Rectal smooth muscle tissue (tissue), 1 donor: ENCODE results near the gene RUNX2.

Experiments
- H3K27ac ChIP-seq: one replicate; pipeline ENCODE4 v1.7.0; 2013; ENCODE audit warnings: low read depth, low read length, inconsistent platforms
- H3K27me3 ChIP-seq: one replicate; pipeline ENCODE4 v1.7.0; 2013; ENCODE audit warnings: low read length; ENCODE audit not compliant: control insufficient read depth, insufficient read depth
- H3K36me3 ChIP-seq: one replicate; pipeline ENCODE4 v1.7.0; 2013; ENCODE audit warnings: low read length; ENCODE audit not compliant: control insufficient read depth, insufficient read depth
- H3K4me1 ChIP-seq: one replicate; pipeline ENCODE4 v1.7.0; 2013; ENCODE audit warnings: low read length; ENCODE audit not compliant: control insufficient read depth, insufficient read depth
- H3K4me3 ChIP-seq: one replicate; pipeline ENCODE4 v1.7.0; 2013; ENCODE audit warnings: low read length
- H3K9ac ChIP-seq: one replicate; pipeline ENCODE4 v1.7.0; 2013; ENCODE audit warnings: low read length

RUNX2 gene

DNA sequence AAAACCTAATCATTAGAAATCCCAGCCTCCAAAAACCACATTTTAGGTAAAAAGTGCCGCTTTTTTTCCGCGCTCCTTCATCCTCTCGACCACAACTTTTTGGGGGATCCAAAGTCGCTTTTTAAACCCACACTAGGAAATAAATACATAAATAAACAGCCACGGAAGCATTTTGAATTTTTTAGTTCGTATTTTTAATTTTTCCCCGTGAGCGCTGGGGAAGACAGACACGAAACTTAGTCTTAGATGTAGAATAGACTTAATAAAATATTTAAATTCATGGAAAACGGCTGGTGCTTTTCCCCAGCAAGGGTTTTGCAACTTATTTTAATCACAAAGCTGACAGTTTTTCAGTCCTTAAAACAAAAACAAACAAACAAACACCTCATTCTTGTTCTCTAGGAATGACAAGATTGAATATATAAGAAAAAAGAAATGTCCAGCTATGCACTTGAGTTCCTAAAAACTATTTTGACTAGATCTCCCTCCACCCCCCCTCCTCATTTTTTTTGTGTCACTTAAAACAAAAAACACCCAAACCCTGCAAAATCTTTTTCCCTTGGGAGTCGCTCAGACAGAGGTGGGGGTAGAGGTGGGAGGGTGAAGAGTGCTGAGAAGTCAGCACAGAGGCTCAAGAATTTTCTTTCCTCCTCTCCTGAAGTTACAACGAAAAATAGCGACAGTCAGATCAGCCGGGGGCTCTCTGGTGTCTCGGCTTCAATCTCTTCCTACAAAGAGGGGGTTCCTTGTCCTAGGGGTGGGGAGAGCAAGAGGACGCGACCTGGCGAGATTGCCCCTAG lies 93.0 kb downstream of the RUNX2 start:
- Histone ChIP-seq H3K27me3 (peaks cover 16% of the 10 kb centered on the region), H3K4me3 (peak overlapping the region; percentile 87), H3K27ac (no peak overlapping the region), H3K36me3 (no peaks in the 10 kb centered on the region), H3K4me1 (no peaks in the 10 kb centered on the region), H3K9ac (no peak overlapping the region)

- Histone ChIP-seq H3K27me3 (peaks cover 16% of the 10 kb centered on the region), H3K36me3 (no peaks in the 10 kb centered on the region), H3K27ac (peak overlapping the region; percentile 43)
These were observed 93.8 kb downstream of the RUNX2 start for GRCh38 chr6:45421709-45422502.

DNA sequence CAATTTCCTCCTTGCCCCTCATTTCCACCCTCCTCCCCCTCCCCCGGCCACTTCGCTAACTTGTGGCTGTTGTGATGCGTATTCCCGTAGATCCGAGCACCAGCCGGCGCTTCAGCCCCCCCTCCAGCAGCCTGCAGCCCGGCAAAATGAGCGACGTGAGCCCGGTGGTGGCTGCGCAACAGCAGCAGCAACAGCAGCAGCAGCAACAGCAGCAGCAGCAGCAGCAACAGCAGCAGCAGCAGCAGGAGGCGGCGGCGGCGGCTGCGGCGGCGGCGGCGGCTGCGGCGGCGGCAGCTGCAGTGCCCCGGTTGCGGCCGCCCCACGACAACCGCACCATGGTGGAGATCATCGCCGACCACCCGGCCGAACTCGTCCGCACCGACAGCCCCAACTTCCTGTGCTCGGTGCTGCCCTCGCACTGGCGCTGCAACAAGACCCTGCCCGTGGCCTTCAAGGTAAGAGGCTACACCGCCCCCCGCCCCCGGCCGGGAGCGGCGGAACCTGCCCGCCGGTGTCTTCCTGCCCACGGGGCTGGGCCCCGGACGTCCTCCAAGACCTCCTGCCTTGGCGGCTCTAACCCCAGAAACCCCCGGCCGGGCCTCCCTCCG lies 94.5 kb downstream of the RUNX2 start:
- H3K27ac ChIP-seq, result peak overlapping the region; percentile 43
- H3K27me3 ChIP-seq, result peaks cover 16% of the 10 kb centered on the region
- H3K4me3 ChIP-seq, result peak overlapping the region; percentile 87
- H3K36me3 ChIP-seq, result no peaks in the 10 kb centered on the region
- no peaks in the 10 kb centered on the region for H3K4me1 ChIP-seq
- peak overlapping the region; percentile 93 for H3K9ac ChIP-seq

More at GRCh38 chr6:45421709-45422502, 93.8 kb downstream of the RUNX2 start:
- H3K4me1 ChIP-seq, result no peaks in the 10 kb centered on the region
- H3K4me3 ChIP-seq, result peak overlapping the region; percentile 87
- H3K9ac ChIP-seq, result no peak overlapping the region

DNA sequence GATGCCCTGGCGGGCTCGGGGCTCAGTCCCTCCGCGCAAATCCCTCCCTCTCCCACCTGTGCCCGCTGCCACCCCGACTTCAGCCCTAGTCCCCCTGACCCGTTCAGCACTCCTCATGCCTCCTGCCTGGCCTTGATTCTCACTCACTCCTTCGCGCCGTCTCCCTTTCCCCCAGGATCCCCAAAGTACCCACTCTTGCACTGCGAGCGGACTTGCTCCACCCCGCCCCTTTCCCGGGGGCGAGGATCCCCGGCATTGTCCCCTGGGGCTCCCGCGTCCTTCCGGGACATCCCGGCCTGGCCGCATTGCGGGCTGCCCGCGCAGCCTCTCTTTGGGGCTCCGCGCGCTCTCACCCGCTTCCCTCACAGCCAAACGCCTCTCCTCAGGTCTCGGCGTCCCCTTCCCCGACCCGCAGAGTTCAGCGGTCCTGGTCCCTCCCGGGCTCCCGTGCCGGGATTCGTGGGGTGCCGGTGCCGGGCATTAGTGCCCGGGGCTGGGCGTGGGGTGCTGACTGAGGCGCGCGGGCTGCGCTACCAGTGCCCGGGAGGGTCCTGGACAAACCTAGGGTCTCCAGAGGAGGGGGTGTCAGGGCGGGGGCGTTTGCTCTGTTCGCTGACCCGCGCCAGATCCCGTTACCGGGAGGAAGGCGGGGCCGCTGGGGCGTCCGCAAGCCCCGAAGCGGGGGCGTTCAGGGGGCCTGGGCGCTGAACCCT lies 95.1 kb downstream of the RUNX2 start:
- no peaks in the 10 kb centered on the region for H3K4me1 ChIP-seq
- H3K27ac ChIP-seq, result peak overlapping the region; percentile 43
- peak overlapping the region; percentile 87 for H3K4me3 ChIP-seq
- H3K27me3 ChIP-seq, result peaks cover 16% of the 10 kb centered on the region
- H3K36me3 ChIP-seq, result no peaks in the 10 kb centered on the region
- peak overlapping the region; percentile 93 for H3K9ac ChIP-seq

- H3K9ac ChIP-seq, result no peak overlapping the region
- peak overlapping the region; percentile 87 for H3K4me3 ChIP-seq
- no peaks in the 10 kb centered on the region for H3K36me3 ChIP-seq
- peak overlapping the region; percentile 43 for H3K27ac ChIP-seq
- no peaks in the 10 kb centered on the region for H3K4me1 ChIP-seq
- peaks cover 16% of the 10 kb centered on the region for H3K27me3 ChIP-seq
These were observed 95.8 kb downstream of the RUNX2 start for GRCh38 chr6:45423824-45424450.

- H3K36me3 ChIP-seq, result no peaks in the 10 kb centered on the region
- H3K27ac ChIP-seq, result no peak overlapping the region
- H3K4me3 ChIP-seq, result peak overlapping the region; percentile 87
- H3K4me1 ChIP-seq, result no peaks in the 10 kb centered on the region
- peaks cover 16% of the 10 kb centered on the region for H3K27me3 ChIP-seq
- no peak overlapping the region for H3K9ac ChIP-seq
These were observed 96.3 kb downstream of the RUNX2 start for GRCh38 chr6:45424451-45424861.

DNA sequence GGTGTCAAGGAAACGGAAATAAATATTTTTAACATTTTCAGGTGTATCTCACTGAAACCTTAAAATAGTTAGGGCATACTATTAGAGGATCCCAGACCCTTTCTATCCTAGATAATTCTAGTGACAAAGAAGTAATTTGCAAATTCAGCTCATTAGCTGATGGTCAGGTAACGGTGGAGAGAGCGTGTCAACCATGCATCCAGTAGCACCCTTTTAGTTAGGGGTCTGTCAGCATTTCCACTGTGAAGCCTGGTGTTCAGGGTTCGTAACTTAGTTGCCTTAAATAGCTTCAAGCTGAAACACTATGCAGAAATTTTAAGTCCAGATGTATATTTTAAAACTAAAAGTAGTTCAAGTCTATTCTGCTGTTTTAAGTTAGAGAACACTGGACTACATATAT lies 98.1 kb downstream of the RUNX2 start:
- Histone ChIP-seq H3K27ac (no peak overlapping the region), H3K4me3 (no peak overlapping the region), H3K27me3 (peaks cover 10% of the 10 kb centered on the region), H3K9ac (no peak overlapping the region), H3K4me1 (no peaks in the 10 kb centered on the region), H3K36me3 (no peaks in the 10 kb centered on the region)

- Histone ChIP-seq H3K36me3 (no peaks in the 10 kb centered on the region), H3K27me3 (peaks cover 10% of the 10 kb centered on the region), H3K27ac (no peak overlapping the region), H3K4me3 (no peak overlapping the region), H3K9ac (no peak overlapping the region), H3K4me1 (no peaks in the 10 kb centered on the region)
These were observed 99.6 kb downstream of the RUNX2 start for GRCh38 chr6:45427726-45428125.

DNA sequence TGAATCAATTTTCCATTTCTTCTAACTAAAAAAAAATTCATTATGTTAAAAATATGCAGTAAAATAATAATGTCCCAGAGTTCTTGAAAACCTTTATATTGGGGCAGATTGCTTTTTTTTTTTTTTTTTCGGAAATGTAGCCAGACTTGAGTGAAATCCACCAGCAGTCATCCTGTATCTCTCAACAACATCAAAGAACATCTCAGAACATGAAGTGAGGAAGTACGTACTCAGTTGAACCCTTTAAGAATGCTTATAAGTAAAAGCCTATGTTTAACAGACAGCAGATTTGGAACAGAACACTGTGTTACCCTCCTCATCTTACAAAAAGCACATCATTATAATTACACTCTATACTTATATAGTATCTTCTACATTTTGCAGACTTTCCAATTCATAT lies 100.6 kb downstream of the RUNX2 start:
- Histone ChIP-seq H3K27ac (no peak overlapping the region), H3K27me3 (peaks cover 2% of the 10 kb centered on the region), H3K9ac (no peak overlapping the region), H3K4me3 (no peak overlapping the region), H3K36me3 (no peaks in the 10 kb centered on the region), H3K4me1 (no peaks in the 10 kb centered on the region)

GRCh38 chr6:45430590-45431202 lies 102.6 kb downstream of the RUNX2 start:
- H3K4me1 ChIP-seq, result no peaks in the 10 kb centered on the region
- no peaks in the 10 kb centered on the region for H3K27me3 ChIP-seq
- H3K4me3 ChIP-seq, result no peak overlapping the region
- no peak overlapping the region for H3K9ac ChIP-seq
- no peak overlapping the region for H3K27ac ChIP-seq
- no peaks in the 10 kb centered on the region for H3K36me3 ChIP-seq

GRCh38 chr6:45431317-45432065 lies 103.4 kb downstream of the RUNX2 start:
- no peak overlapping the region for H3K27ac ChIP-seq
- no peaks in the 10 kb centered on the region for H3K36me3 ChIP-seq
- no peaks in the 10 kb centered on the region for H3K4me1 ChIP-seq
- no peaks in the 10 kb centered on the region for H3K27me3 ChIP-seq
- no peak overlapping the region for H3K9ac ChIP-seq
- no peak overlapping the region for H3K4me3 ChIP-seq
